HG03095 (cell line): ENCODE results near the gene ADD3.
"Not testable (repeated sequence)": the region's sequence is repeated elsewhere in the genome, so short reads cannot be mapped to it uniquely, and the experiment has no call there.

Experiments used
- ATAC-seq: cut with Tn5 transposase; IDR thresholded peaks from one replicate; pipeline ENCODE4 v1.9.1; 2021; ENCODE audit warnings: moderate library complexity; ENCODE audit not compliant: unreplicated experiment

ADD3 gene

DNA sequence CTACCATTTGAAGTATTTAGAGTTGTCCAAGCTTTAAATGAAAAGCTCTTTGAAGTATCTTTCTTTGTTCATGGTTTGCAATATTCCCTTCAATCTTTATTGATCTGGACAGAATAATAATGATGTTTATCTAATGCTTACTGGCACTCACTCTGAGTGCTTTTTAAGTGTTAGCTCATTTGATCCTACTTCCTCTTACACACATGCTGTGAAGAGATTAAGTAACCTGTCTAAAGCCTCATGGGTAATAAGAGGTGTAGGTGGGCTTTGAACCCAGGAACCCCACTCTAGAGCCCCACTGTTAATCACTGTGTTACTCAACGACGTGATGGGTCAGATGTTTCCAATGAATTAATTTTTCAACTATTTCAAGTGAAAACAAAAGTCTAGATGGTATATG, 31.1 kb upstream of the ADD3 start:
- no peak for ATAC-seq

DNA sequence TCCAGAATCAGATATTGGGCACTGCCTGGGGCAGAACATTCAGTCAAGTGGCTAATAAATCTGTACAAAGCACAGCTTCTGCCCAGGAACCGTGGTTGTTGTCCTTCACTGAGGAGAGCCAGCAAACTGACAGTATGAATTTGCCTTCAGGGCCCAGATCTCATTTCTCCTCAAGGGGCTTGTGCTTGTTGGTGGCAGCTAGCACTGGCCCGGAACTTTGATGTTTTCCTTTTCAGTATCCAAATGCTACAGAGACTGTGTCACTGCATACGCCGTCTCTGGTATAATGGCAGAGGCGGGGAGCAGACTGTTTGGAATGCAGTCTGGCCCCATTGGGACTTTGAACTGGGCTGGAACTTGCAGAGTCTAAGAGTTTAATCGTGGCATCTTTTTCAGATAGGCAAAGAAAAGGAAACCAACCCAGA, 30.4 kb upstream of the ADD3 start:
- ATAC-seq = no peak

DNA sequence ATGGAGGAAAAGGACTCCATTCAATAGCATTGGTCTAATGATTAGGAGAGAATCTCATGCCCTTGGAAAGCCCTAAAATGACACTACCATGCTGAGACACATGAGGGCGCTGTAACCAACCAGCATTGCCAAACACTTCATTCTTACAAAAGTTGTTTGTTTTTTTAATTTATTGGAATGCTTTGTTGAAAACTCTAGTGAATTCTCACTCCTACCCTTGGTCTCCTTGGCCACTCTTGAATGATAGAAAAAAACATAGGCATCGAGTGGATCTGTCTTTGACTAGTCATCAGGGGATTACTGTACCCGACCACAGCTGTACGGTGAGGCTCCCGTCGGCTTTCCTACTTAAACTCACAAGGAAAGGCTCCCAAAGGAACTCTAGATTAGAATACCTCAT, 29.3 kb upstream of the ADD3 start:
- no peak for ATAC-seq

DNA sequence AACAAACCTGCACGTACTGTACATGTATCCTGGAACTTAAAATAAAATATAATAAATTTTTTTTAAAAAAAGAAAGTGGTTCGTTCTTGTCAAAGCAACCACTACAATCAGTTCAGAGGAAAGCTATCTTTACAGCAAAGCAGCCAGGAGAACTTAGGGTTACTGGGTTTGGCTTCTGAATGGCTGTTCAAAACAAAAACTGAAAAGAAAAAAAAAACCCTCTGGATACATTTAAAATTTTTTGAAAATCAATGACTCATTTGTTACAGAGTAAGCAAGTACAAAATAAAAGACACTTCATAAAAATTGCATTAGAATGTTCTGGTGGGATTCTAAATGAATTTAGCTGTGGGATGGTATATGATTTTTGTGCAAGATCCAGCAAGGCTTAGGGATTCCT, 28.6 kb upstream of the ADD3 start:
- ATAC-seq = no peak

DNA sequence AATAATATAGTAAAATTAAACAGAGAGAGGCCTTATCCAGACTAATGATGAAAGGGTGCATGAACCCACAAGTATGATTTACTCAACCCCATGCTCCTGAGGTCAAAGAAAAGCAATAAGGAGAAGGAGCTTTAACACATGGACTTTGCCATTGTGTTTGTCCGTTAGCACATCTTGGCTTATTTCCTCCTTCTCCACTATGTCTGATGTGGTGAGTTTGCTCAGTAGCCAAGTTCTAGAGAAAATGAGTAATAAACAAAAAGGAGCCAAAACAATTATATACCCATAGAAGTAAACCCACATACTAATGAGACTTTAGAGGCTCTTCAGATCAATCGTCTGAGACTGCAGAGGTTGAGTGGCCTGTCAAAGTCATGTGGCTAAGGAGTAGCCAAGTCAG, 26.1 kb upstream of the ADD3 start:
- ATAC-seq = no peak

DNA sequence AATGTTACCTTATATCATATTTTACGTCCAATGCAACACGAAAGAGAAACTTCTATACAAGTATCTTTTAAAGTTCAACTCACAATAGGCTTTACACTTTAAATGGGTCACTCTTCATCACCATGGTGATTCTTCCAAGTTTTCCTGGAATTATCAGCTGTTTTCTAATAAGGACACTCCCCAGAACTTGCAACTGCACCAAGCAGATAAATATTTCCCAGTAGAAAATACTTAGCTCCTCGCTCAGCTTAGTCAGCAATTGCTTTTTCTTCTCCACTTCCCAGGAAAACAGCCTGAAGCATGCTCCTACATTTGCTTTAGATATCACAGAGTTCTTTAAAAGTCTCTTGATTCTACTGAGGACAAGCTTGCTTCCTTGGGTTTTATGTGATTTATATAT, 25.7 kb upstream of the ADD3 start:
- no peak for ATAC-seq

DNA sequence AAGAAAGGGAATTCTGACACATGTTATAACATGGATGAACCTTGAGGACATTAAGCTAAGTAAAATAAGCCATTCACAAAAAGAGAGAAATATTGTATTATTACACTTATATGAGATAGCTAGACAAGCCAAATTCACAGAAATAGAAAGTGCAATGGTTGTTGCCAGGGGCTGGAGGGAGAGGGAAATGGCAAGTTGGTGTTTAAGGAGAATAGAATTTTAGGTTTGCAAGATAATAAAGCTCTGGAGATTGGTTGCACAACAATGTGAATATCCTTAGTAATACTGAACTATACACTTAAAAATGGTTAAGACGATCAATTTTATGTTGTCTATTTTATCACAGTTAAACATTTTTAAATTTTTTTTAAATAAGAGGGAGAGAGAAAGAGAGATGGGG, 25.0 kb upstream of the ADD3 start:
- ATAC-seq = no peak

DNA sequence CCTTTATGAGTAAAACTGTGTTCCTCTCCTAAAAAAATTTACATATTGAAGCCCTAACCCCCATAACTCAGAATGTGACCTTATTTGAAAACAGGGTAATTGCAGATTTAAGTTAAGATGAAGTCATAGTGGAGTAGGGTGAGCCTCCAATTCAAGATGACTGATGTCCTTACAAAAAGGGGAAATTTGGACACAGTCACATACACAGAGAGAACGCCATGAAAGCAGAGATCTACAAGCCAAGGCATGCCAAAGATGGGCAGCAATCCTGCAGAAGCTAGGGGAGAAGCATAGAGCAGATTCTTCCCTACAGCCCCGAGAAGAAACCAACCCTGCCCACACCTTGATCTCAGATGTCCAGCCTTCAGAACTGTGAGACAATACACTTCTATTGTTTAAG, 23.8 kb upstream of the ADD3 start:
- no peak for ATAC-seq

DNA sequence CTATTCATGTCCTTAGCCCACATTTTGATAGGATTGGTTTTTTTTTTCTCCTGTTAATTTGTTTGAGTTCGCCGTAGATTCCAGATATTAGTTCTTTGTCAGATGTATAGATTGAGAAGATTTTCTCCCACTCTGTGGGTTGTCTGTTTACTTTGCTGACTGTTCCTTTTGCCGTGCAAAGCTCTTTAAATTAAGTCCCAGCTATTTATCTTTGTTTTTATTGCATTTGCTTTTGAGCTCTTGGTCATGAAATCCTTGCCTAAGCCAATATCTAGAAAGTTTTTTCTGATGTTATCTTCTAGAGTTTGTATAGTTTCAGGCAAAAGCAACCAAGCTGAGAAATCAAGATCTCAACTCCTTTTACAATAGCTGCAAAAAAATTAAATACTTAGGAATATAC, 22.0 kb upstream of the ADD3 start:
- not testable (repeated sequence) for ATAC-seq

DNA sequence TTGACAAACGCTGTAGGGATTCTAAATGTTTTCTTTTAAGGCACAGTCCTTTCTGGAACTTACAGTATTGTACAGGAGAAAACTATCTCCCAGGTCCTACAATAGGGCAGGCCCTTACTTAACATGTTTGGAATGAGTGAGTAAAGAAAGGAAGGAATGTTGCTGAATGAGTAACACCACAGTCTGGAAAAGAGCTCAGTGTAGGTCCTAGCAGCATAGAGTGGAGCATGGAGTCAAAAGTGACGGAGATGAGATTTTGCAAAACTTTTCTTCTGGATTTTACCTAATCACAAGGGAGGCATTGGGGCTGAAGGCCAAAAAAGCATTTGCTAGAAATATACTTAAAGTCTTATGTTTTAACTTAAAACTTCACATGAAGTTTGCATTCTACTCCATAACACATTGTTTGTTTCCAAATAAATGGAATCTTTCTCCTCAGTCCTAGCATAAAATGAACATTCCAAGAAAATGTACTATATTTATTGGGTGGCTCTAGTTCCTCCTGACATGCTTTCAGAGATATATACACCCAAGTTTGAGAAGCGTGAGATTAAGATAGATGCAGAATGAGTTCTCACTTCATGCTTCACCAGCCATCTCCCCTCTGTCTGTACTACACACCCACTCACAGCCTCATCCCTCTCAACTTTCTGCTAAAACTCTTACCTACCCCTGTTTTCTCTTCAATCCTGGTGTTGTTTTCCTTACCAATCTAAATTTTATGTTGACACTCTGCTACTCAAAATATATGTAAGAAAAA, 20.2 kb upstream of the ADD3 start:
- ATAC-seq = no peak

DNA sequence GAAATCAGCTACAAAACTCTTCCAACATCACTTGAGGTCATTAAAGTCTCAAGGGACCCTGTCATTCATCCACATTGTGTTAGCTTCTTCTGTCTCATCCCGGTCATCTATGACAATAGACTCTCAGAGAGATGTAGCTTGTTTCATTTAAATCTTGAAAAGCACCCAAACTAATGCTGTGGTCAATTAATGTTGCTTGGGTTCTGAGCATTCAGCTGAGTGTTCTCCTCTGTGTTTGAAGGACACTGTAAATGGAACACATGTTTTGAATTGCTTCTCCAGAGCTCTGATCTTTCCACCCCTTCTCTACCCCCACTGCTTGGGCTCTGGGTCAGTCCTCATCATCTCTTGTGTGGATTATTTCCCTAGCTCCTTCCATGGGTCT, 19.6 kb upstream of the ADD3 start:
- no peak for ATAC-seq

DNA sequence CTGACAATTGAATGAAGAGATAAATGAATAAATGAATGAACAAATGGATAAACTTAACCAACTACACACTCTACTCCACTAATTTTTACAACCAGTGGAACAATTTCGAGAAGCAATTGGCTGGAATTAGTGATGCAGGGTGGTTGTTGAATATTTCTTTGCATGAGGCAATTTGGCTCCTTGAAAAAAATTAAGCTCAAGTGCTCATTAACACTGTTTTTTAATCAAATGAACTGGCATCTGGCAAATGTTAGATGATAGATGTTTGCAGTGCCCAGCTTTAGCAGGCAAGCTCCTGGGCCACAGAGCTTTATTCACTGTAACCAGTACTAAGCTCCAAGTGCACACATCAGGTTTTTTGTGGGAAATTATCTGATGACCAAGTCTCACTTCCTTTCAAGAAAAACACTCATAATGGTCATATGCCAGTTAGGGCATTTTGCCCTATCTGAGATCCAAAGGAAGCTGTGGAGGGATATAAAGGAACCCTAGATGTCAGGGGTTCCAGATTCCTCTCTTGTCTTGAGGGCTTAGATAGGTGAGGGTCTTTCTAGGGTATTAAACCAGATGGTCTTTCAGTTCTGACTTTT, 16.4 kb upstream of the ADD3 start:
- no peak for ATAC-seq

DNA sequence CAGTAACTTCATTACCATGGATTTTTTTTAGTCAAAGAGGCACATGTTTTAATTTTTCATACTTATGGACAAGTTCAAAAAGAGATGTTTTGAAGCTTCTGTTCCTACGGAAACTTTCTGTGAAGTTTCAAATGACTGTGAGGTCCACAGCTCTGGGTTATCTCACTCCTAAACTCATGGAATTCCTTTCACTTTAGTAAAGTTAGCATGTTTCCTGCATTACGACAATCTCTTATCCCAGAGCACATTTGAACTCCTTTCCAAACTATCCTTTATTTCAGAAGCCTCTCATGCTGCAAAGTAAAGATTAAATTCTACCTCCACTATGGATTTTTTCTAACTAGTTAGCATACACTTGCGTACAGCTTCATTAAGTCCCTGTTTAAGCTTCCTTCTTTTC, 15.3 kb upstream of the ADD3 start:
- ATAC-seq = no peak

DNA sequence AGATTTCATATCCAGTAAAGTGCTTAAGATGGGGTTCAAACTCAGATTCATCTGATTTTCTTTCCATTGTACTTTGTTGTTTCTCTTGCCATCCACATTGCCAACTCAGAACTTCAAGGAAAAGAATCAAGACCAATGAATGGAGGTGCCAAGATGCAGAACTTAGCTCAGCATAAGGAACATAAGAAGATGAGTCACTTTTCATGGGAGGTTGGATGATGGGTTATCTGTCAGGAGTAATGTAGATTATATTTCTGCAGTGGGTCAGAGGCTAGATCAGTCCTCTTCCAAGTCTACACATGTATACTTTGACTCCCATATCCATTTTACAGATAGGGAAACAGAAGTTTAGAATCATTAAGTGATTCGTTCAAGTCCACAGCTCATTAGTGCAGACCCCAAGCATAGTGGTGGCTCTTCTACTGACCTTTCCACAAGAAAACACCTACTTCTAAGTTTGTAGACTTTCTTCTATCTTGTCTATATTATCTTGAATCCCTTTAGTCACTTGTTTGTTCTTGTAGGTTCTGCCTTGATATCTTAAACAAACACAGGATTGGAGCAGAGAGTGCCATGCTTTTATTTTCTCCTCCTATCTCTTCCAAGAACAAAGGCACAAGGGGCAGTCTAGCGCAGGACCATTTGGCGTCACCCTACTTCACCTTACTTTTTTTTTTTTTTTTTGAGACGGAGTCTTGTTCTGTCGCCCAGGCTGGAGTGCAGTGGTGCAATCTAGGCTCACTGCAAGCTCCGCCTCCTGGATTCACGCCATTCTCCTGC, 14.0 kb upstream of the ADD3 start:
- ATAC-seq = no peak

DNA sequence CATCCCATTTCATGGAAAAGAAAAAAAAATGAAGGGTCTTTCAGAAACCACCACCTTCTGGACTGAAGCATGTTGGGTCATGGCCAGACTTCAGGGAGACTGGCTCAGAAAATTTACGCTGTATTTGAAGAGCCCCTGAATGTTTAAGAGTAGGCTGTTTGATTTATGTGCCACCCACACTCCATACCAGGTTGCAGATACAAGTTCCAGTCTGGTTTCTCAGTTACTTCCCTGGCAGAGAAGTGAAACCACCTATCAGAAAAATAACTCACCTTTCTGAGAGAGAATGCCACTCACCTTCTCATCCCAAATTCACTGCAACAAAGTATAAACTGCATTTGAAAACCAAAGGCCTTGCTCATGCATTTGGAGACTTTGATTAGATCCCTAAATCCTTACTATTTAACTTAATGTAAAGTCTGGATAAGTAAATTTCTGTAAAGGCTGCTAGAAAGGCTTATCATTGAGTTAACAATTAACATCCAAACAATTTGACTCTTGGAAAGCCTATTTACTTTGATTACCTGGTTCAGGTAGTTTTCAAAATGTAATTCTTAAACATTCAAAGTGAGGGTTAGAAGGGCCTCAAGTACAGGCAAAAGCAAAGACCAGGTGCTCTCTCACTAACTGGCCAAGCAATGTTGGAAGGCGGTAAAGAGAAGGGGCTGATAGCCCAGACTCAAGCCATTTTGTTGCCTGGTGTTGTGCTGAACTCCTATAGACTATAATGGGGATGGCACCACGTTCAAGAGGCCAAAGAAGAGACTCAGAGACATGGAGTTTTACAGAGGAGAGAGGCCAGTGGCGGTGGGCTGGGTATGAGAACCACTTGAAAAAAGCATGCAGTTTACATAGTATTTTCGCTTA, 12.8 kb upstream of the ADD3 start:
- ATAC-seq = no peak

DNA sequence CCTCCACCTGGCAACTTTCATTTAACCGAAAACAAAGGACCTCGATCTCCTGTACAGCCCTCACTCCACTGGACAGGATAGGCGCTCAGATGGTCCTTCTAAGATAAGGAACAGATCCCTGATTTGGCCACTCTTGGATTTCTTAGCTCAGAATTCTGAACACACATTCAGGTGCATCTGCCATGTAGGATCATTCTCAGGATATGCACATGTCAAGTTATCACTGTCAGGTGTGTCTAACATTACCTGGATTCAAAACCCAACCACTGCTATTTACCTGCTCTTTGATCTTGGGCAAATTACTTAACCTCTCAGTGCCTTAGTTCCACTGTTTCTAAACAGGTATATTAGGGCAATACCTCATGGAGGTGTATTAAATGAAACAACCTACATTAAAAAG, 12.2 kb upstream of the ADD3 start:
- no peak for ATAC-seq

DNA sequence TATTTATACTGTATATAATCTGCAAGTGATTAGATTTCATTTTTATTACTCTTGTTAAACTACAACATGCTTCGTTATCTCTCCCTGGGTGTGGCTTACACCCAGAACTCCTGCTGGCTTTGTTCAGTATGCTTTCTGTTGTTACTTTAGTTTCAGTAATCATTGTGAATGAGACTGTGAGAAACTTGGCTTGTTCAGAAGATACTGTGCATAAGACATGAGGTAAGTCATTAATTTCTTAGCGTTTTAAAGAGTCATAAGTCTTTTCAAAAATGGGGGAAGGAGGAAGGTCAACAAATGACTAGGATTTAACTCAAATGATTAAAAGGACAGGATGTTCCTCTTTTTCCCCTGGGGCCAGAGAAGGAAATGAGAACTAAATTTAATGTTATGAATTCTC, 11.6 kb upstream of the ADD3 start:
- no peak for ATAC-seq

DNA sequence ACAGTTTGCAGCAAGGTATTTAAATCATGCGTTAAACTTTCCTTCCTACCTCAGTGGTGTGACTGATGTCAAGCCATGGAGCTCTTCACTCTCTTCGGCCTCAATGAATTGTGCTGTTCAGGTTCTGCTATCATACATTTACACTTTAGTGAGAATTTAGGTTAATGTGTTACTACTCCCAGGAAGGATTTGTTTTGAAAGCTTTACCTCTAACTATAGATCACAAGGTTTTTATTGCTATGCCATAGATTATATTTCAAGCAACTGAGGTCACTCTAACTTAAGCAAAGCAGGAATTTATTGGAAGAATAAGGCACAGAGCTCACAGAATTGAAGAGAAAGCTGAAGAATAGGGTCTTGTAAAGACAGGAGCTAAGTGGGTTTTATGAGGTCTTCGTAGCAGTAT, 11.0 kb upstream of the ADD3 start:
- ATAC-seq = no peak

DNA sequence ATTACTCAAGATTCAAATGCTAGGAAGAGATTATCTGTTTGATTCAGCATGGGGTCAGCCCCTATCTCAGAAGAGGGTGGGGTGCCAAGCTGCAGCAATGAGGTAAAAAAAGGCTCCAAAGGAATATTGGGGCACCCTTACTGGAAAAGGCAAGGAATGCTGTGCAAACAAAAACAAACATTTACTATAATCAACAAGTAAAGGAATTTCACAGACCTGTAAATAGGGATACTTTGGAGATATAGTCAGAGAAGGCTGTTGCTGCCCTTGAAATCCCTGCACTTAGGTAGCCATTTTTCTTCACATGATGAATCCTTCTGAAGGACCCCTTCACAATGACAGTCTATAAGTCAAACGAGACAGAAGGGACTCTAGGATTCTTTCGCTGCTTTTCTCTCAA, 10.6 kb upstream of the ADD3 start:
- ATAC-seq = no peak

DNA sequence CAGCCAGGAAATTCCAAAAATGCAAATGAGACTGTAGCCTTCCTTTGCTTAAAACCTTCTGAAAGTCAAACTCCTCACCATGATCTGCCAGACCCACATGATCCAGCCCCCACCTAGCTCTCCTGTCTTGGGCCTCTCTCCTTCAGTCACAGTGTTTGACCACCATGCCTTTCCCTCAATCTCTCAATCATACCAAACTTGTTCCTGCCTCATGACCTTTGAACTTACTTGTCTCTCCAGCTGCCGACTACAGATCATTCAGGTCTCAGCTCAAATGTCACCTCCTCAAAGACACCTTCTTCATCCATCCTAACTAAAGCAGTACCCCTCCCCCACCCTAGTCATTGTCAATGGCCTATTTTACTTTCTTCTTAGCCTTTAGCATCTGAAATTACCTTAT, 9.3 kb upstream of the ADD3 start:
- ATAC-seq = no peak

DNA sequence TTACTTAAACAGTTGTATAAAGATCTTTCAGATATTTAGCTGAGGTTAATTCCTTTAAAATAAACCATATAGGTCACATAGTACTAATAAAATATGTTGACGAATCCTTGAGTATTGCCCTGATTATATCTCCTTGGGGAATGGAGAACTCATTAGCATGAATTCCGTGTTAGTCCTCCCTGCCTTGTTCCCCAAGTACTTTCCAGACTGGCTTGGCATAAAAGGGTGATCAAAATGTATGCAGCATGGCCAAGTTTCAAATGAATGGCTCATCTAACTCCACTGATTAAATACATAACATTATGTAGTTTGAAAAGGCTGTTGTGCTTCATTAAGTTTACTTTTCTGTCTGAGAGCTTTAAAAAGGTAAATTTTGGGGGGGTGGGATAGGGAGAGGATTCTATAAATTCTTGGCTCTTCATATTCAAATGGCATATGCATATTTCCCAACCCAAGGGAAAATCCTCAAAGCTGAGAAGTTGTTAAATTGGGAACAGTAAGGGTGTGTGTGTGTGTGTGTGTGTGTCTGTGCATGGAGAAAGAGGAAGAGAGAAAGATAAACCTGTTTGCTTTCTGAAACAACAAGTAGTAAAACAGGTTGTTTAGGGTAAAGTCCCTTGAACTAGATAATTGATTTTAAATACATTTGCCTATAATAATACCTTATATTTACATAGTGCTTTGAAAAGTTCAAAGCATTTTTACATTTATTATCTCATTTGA, 4.8 kb upstream of the ADD3 start:
- no peak for ATAC-seq
